DMS153 (cell line): ENCODE results near the gene HJURP.
A peak's percentile ranks its signal among the peaks of the same experiment; 100 is the strongest.

Source experiments
- DNase-seq: peaks from one replicate; lab custom pipeline; 2025; lab: John Stamatoyannopoulos, UW

Gene HJURP

DNA sequence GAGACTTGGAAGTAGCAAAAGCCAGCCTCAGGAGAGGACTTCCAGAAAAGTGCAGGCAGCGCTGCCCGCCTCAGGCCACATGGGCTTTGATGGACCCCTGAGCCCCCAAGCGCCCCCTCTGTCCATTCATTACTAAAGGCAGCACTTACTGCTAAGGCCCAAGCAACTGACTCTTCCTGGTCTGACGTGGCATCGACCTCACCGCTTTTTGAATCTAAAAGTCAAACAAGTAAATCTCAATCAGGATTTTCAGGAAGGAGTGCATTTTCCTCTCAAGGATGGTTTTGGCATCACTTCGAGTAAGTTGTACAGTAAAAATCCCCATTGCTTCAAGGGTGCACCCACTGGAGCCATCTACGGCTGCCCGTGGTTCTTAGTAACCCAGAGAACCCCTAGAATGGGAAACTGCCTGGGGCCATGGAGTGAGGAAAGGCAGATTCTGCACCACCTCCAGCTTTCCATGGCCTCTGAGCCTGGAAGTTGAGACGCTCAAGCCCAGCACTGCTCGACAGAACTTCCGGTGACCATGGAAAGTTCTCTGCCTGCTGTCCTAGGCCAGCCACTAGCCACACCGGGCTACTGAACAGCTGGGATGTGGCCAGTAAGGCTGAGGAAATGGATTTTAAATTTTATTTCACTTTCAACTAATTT, 7.0 kb downstream of the HJURP start:
- DNase-seq, result no peak

DNA sequence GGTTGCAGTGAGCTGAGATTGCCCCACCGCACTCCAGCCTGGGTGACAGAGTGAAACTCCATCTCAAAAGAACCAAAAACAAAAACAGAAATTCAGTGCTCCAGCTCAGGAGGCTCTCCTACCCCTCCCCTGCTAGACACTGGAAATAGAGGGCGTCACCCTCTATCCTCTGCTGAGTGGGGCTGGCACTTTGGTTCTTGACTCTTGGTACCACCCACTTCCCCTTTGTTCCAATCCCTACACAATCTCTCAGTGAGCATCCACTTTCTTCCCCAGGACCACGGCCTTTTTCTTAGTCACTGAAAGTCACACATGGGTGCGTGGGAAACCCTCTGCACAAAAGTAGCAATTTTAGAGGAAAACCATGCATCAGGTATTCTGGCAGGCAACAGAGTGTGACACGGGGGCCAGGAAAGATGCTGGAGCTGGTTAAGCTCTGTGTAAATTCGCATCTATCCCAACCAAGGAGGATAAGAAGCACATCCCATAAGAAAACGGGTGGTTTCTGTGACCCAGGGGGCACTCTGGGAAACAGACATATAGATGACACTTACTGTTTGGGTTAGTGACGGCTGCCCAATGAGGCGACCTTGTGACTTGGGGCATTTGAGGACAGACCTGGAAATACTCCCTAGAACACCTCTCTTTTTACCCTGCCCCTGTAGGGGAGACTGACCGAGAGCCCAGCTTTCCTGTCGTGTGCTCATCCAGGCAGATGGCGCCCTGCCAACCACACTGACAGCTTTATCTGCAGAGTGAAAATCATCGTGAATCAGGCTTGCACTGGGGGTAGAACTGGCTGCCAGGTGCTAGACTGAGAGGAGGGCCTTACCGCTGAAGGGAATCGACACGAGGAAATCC, 7.7 kb downstream of the HJURP start:
- DNase-seq, result no peak

DNA sequence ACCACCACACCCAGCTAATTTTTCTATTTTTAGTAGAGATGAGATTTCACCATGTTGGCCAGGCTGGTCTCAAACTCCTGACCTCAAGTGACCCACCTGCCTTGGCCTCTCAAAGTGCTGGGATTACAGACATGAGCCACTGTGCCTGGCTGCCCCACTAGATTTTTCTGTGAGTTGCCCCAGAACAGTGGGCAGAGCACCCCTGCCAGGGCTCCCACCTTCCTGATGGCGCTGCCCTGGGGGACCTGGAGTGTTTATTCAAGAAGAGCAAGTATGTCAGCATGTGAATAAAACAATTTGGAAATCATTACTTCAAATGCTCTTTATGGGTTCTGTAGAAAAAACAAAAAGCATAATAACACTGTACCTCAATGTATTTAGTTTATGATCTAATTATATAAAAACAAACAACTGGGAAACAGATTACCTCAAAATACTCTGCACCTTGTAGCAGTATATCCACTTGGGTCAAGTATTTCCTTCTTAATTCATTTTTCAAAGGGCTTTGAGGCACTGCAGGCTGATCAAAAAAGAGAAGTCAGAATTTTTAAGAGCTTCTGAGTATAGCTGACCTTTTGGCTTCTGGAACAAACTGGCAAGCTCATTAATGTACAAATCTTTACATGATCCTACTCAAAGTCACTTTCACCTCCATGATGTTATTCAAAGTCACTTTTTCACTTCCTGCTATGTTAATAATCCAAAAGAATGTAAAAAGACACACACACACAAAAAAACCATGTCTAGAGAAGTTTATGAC, 8.9 kb downstream of the HJURP start:
- DNase-seq, result no peak

DNA sequence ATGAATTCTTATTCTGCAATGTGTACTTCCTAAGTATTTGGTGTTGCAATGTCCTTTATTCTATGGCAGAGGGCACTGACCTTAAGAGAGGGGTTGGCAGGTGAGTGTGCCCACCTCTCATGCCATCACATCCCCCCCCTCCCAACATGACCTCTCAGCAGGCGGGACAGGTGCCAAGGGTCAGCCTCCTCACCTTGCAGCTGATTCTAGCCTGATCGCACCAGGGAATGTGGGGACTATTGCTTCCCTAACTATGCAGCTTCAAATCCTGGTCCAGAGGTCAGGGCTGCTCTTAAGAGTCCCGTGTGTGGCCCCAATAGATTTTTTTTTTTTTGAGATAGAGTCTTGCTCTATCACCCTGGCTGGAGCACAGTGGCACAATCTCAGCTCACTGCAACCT, 9.5 kb downstream of the HJURP start:
- no peak for DNase-seq

DNA sequence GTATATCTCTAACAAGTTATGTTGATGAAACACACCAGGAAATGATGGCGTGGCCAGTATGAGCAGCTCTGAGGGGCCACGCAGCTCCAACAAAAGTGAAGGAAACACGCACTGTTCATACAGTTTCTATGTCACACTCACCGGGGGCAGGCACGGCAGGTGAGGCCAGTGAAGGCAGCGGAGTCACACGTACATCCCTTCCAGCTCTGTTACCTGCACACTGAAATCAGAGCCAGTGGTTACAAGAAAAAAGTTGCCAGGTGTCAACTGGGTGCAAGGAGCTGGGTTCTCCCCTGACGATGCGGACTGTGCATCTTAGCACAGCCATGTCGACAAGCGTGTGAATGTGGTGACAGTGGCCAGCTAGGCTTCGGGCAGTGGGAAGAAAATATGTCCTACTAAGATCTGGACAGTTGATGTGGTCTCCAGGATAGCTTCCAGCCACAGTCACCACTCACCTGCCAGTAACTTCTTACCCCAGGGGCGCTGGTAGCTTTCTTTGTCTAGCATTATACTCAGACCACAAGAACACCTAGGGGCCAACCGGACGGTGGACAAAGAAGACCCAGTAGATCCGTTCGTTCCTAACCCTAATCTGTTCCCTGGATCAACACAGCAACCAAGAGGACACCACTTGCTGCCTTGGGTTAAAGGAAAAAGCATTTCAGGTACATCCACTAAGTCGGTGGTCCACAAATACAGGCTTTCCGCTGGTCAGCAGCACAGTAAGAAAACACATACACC, 10.1 kb downstream of the HJURP start:
- DNase-seq, result no peak

DNA sequence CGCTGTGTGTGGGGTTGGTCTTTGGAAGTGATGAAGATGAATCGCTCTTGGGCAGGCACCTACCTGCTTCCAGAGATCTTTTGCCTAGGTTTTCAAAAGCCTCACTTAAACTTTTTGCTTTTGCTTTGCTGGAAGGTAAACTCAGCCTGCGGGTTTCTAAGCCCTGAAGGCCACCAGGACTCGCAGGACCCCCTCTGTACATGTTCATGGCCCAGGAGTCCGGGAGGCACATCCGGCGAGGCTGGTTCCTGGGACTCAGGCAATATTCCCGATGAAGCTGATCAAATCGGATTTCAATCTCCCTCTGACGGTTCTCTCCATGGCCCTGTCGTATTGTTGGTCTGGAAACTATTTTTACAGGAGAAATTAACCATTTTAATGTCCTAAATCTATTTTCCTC, 13.2 kb downstream of the HJURP start:
- DNase-seq, result no peak

DNA sequence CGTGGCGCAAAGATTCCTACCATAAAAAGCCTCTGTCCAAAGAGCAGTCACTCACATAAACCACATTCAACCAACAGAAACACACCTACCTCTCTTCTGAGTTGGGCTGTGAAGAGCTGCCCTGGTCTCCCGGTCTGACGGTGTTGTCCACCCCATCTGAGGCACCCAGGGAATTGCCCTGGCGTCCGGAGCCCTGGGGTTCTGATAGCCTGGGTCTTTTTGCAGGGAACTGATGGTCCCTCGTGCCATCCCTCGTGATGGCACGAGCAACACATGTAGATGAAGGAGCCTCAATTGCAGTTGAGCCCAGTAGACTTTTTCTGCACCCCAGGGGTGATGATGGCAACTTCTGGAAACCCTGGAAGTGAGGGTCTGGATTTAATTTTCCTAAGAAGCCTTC, 13.8 kb downstream of the HJURP start:
- DNase-seq, result no peak

DNA sequence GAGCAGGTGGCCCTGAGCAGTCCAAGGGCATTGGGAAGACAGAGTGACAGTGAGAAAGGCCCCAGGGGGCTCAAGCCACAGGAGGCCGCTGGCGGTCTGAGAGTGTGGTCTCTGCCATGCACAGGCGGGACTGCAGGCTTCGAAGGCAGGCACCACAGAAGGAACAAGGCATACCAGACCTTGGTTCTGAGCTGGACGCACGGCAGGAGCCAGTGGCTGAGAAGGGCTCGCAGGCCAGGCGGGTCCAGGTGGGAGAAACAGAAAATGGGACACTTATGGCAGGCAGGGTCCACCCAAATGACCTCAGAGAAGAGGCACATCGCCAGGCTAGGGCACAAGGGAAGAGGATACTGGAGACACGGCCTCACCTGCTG, 14.9 kb downstream of the HJURP start:
- DNase-seq, result no peak

DNA sequence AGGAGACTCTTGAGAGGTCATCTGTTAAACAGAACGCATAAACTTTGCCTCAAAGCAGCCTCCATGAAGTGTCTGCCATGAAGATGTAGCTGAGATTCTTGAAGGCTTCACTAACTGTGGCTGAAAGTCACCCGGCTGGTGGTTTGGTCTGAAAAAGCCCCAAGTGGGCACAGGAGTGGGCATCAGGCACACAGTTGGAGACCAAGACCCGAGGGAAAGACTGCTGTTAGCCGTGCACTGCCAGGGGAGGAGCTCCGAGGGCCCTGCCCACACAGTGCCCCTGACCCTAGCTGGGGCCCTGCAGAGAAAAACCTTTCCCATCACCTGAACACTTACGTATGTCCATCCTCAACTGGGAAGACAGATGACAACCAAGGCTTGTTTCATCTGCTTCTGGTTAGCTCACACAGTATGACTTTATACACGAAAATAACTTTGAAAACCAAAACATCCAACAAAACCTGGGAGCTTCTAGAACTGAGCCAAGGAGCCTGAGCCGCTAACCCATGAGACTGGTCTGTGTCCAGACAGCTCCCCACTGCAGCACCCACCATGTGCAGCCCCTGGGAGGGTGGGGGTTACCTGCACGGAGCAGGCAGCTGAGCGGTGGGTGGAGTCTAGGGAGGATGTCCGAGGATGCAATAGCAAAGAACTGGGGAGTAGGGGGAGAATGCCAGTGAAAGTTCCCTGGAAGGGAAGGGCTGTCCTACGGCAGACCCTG, 15.4 kb downstream of the HJURP start:
- no peak for DNase-seq

DNA sequence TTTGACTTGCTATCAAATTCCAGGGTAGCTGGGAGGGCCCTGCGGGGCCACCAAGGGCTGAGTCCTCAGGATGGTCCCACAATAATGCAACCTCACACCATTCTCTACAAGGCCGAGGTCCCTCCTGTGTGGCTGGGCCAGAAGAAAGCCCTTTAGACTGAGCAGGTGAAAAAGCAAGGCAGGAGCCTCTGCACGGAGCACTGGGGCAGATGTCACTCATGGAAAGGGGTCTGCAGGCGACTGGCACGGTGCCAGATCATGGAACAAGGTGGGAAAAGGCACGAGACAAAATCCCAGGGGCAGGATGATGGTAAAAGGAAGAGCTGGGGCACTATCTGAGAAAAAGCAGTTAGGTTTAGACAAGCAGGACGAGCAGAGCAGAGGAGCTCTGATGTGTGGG, 16.1 kb downstream of the HJURP start:
- no peak for DNase-seq

DNA sequence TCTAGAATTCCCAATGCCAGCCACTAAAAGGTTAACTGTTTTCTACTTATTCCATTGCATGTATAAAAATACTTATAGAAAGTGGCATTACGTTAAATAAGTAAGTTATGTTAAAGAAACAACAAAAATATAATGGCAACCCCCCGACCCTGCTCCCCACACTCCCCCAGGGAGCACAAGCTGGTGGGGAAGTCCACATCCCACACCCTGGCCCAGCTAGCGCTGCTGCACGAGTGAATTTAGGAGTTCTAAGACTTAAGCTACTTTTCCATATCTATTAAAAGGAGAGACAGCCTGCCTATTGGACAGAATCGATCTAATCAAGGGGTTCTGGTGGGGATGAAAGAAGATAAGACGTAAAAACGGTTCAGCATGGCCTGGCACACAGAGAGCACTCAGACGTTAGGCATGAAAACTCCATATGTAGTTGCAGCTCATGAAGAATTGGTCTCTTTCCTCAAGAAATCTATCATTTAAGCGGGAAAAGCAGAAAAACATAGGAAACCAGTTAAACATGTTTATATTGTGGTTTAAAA, 16.6 kb downstream of the HJURP start:
- no peak for DNase-seq

DNA sequence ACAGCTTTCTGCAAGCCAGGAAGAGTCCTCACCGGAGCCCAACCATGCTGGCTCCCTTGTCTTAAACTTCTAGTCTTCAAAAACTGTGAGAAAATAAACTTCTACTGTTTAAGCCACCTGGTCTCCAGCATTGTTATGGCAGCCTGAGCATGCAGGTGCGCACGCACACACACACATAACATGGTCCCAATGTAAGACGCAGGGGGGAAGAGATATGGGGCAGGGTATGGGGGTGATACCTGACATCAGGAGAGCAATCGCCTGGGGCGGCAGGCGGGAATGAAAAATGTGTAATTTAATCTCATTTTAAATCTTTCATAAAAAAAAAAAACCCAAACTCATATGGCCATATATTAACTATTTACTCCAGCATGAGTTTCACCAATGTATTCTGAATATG, 18.0 kb downstream of the HJURP start:
- no peak for DNase-seq

DNA sequence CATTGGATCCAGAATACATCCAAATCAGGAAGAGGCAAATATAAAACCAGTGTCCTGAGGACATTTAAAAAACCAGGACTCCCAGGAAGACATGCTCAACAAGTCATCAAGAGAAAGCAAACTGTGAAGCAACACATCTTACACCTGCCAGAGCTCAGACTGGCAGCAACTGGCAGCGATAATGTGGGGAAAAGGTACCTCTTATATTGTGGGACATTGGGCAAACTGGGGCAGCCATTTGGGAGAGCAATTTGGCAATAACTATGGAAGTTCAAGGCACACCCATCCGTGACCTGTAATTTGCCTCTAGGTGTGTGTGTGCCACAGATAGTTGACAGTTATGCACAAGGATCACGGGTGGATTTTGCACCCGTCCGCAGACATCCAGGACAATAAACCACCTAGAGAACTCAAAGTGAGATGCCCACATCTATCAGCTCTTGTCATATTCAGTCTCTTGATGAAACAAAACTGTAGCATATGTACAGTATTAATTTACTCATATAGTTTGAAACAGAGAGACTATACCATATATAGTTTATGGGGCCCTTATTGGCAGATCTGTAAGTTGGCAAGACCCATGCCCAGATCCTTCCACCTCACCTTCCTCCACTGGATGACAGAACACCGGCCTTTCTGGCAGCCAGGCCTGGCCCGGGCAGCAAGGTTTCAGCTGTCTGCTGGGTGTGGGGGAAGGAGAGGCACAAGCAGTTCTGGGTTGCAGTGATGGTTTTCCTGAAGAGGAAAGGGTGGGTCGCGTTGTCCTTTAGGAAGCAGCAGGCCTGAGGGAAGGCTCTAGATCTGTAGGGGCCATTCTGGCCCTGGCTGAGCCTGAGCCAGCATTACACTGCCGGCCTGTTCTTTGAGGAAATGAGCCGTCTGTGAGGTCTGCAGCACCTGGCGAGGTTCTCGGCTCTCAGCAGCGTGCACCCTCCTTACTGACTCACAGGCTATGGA, 18.8 kb downstream of the HJURP start:
- no peak for DNase-seq

DNA sequence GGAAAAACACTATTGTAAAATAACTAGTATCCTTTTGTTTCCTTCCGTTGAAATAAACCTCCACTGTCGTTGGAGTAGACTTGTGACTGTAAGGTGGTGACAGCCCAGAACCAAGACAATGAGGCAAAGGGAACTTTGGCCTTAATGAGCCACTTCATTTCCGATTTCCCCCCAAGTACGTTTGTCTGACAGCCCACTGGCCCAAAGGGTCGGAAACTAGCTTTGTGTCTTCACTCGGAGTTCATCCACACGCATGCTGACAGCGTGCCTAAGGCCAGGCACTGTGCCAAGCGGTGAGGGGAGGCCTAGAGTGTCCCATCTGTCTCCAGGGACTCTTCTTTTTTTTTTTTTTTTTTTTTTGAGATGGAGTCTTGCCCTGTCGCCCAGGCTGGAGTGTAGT, 21.0 kb downstream of the HJURP start:
- DNase-seq, result no peak

DNA sequence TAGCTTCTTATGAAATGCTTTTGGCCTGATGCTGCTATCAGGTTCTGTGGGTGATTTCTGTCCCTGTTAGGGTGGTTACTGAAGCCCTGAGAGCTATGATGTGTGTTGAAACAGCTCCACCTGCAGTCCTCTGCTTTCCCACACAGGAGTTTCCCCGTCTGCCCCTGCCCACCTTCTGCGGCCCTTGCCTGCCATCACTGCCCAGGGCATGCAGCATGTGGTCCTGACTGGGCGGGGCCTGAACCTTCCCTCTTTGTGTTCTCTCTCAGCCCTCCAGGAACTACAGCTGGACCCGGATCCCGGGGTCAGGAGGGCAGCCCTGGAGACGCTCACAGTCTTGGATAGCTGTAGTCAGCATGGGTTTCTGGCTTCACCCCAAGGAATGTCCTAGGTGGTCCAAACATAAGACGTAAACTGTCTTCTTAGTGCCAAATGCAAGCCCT, 21.4 kb downstream of the HJURP start:
- DNase-seq, result peak; percentile 70

DNA sequence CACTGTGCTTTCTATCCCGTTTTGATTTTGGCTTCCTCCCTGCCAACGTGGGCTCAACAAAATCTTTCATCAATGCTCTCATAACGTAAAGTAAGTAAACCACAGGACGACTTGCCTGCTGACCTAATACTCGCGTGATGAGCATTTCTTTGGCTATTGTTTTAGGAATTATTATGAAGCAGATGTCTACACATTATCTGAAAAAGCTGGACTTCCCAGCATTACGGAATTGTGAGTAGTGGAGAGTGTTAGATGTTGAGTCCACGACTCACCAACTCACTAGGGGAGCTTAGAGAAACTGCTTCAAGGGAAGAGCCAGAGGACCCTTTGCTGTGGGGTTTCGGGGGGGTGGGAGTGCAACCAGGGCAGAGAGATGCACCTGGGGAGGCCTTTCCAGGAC, 21.9 kb downstream of the HJURP start:
- no peak for DNase-seq

DNA sequence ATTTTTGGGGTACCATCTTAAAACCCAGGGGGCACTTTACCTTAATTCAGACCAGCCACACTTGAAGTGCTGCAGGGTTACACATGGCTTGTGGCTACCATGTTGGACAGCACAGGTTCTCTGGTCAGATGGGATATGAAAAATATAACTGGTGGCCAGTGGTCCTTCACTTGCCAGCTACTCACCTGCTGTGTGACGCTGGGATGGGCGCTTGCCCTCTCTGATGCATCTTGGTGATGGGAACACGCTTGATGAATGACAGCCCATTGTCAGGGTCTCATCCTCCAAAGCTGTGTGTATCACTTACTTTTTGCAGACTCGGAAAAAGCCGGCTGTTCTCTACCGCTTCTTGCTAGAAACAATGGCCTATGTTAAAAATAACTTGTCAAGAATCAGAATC, 22.5 kb downstream of the HJURP start:
- DNase-seq, result no peak

DNA sequence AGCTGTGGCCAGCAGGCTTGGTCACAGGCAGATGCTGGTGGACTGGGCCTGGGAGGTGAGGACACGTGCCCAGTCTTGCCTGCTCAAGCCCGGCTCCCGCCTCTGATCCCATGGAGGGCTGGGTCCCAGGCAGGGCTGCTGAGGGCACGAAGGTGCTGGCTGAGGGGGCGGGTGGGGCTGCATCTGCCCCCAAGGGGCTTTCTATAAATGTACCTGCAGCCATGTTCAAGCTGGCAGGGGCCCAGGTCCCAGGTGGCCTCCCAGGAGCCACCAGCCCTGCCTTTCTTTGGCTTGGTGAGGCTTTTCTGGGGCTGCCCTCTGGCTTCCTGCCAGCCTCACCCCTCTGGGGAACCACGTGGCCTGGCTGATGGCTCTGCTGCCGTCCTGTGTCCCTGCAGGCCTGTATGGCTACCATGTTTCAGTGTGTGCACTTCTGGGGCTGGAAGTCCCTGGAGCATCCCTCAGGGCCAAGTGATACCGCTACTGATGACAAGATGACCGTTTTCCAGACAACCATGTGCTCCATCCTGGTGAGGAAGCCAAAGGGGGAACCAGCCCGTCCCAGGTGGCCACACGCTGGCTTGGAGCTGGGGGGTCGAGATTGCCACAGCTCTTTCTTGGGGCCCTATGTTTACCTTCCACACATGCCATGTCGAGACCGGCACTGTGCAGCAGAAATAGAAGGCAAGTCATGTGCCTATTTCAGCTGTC, 23.2 kb downstream of the HJURP start:
- peak; percentile 40 for DNase-seq

DNA sequence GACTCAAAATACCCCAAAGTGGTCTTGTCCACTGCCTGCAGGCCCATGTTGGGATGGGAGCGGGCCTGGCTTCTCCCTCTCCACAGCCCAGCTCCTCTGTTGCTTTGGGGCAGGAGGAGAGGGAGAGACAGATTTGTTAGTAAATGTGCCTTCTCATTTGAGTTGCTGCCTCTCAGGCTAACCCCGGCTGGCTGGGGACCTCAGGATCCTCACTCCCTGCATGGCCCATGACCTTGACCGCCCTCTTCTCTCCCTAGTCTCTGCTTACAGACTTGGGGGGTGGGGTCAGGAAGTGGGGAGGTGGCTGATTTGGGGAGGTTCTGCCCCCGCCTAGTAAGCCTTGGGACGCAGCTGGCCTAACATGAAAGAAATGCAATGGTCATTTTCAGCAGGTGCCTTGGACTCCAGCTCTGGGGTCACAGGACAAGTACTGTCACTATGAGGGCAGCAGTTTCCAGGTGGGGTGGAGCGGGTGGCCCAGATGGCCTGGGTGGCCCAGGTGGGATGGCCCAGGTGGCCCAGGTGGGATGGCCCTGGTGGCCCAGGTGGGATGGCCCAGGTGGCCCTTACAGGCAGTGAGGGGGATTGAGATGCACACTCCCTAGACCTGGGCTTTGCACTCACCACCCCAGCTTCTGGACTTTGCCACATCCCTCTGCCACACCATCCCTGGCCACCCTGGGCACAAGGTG, 24.1 kb downstream of the HJURP start:
- DNase-seq, result no peak
